Ovary (tissue), 3 donors: ENCODE results near the gene FBLN7.

Source experiments
- EP300 ChIP-seq: sonication (generic); formaldehyde crosslinking; IDR thresholded peaks from one replicate; pipeline ENCODE4 v1.6.1; 2017; ENCODE audit warnings: antibody characterized with exemption
- TF ChIP-seq, protein P1 (sequence below), 3 donors: fragments of 450-650 bp in 2 of 3; fragments of 200-600 bp in 1 of 3; IDR thresholded peaks; one replicate each; pipeline versions ENCODE4 v1.5.1 to v1.8.0; 2016 to 2022; ENCODE audit warnings: antibody characterized with exemption in 3 of 3, mild to moderate bottlenecking in 1 of 3
- donor health status: DM: no; HTN: no; CAD: no.

DNA sequence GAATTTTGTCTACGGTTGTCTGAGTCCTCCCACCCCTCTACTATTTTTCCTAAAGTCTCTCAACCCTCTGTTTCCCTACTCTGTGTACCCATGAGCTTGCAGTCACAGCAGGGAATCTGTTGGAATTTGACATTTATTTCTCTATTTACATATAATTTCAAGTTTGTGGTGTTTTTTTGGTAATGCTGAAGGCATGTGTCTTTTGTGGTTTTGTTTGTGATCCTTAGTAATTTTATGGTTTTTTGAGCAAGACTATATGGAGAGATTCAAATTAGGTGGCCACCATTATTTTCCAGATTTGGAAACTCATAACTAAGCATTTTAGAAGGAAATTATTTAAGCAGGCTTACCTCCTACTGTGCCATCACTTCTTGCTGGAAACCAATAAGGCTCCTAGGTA lies 27.2 kb upstream of the FBLN7 start:
- TF ChIP-seq, protein P1, sequence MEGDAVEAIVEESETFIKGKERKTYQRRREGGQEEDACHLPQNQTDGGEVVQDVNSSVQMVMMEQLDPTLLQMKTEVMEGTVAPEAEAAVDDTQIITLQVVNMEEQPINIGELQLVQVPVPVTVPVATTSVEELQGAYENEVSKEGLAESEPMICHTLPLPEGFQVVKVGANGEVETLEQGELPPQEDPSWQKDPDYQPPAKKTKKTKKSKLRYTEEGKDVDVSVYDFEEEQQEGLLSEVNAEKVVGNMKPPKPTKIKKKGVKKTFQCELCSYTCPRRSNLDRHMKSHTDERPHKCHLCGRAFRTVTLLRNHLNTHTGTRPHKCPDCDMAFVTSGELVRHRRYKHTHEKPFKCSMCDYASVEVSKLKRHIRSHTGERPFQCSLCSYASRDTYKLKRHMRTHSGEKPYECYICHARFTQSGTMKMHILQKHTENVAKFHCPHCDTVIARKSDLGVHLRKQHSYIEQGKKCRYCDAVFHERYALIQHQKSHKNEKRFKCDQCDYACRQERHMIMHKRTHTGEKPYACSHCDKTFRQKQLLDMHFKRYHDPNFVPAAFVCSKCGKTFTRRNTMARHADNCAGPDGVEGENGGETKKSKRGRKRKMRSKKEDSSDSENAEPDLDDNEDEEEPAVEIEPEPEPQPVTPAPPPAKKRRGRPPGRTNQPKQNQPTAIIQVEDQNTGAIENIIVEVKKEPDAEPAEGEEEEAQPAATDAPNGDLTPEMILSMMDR (IDR thresholded peaks at IDR 0.05) = no peak
- no peak for TF ChIP-seq EP300
